Neuronal stem cell (in vitro differentiated cells): ENCODE results near the gene GLIPR1L2.

Experiments
- DNase-seq: peaks from one replicate; pipeline ENCODE4 v3.0.0-alpha.2; 2013; ENCODE audit warnings: low spot score
- H2AFZ ChIP-seq: one replicate; pipeline ENCODE4 v1.6.1; 2013; ENCODE audit warnings: mild to moderate bottlenecking, low read length, inconsistent platforms
- H2AK5ac ChIP-seq: 2 replicates; pipeline ENCODE4 v1.6.1; 2013; ENCODE audit warnings: low read depth, mild to moderate bottlenecking, inconsistent platforms, low read length, moderate library complexity, mixed read lengths
- H2BK120ac ChIP-seq: 2 replicates; pipeline ENCODE4 v1.6.1; 2013; ENCODE audit warnings: low read depth, mild to moderate bottlenecking, inconsistent platforms, low read length, moderate library complexity, mixed read lengths
- H2BK12ac ChIP-seq: one replicate; pipeline ENCODE4 v1.6.1; 2013; ENCODE audit warnings: low read length, inconsistent platforms
- H2BK15ac ChIP-seq: 2 replicates; pipeline ENCODE4 v1.6.1; 2013; ENCODE audit warnings: mild to moderate bottlenecking, low read length, inconsistent platforms, mixed read lengths
- H2BK5ac ChIP-seq: one replicate; pipeline ENCODE4 v1.6.1; 2013; ENCODE audit warnings: inconsistent platforms, mild to moderate bottlenecking, low read length, moderate library complexity
- H3K14ac ChIP-seq: one replicate; pipeline ENCODE4 v1.6.1; 2013; ENCODE audit warnings: low read length, inconsistent platforms
- H3K18ac ChIP-seq: 2 replicates; pipeline ENCODE4 v1.6.1; 2013; ENCODE audit warnings: low read length, inconsistent platforms
- H3K23ac ChIP-seq: 2 replicates; pipeline ENCODE4 v1.6.1; 2013; ENCODE audit warnings: low read depth, mild to moderate bottlenecking, mixed read lengths, low read length, inconsistent platforms; ENCODE audit not compliant: poor library complexity
- H3K27ac ChIP-seq: replicated peaks from 3 replicates; pipeline ENCODE4 v1.5.1; 2013; ENCODE audit warnings: low read length, inconsistent platforms
- H3K27me3 ChIP-seq, 3 experiments: 2 replicates each; pipeline ENCODE4 v1.6.1; 2013; ENCODE audit warnings: low read length in 3 of 3, mild to moderate bottlenecking in 2 of 3, inconsistent platforms in 1 of 3, low read depth in 1 of 3, mixed read lengths in 1 of 3, moderate library complexity in 1 of 3; ENCODE audit not compliant: control insufficient read depth in 3 of 3, insufficient read depth in 3 of 3
- H3K36me3 ChIP-seq, 2 donors: replicated peaks in 1 of 2; 2 replicates each; pipeline ENCODE4 v1.6.1; 2013; ENCODE audit warnings: low read length in 2 of 2; ENCODE audit not compliant: control insufficient read depth in 2 of 2, insufficient read depth in 2 of 2
- H3K4ac ChIP-seq: 2 replicates; pipeline ENCODE4 v1.6.1; 2013; ENCODE audit warnings: inconsistent platforms, mild to moderate bottlenecking, low read length, moderate library complexity
- H3K4me1 ChIP-seq, 2 donors: 1 replicate in 1 of 2; 2 replicates in 1 of 2; pipeline ENCODE4 v1.6.1; 2013; ENCODE audit warnings: low read length in 2 of 2, low read depth in 1 of 2; ENCODE audit not compliant: control insufficient read depth in 2 of 2, insufficient read depth in 1 of 2
- H3K4me2 ChIP-seq: one replicate; pipeline ENCODE4 v1.6.1; 2013; ENCODE audit warnings: mild to moderate bottlenecking, low read length, inconsistent platforms; ENCODE audit not compliant: insufficient read depth, poor library complexity, severe bottlenecking
- H3K4me3 ChIP-seq, 2 donors: 2 replicates each; pipeline ENCODE4 v1.5.1; 2013; ENCODE audit warnings: low read length in 2 of 2, mild to moderate bottlenecking in 2 of 2, inconsistent platforms in 1 of 2, moderate library complexity in 1 of 2
- H3K79me1 ChIP-seq: one replicate; pipeline ENCODE4 v1.6.1; 2013; ENCODE audit warnings: low read depth, mild to moderate bottlenecking, inconsistent platforms, low read length, moderate library complexity
- H3K9ac ChIP-seq: one replicate; pipeline ENCODE4 v1.6.1; 2013; ENCODE audit warnings: mild to moderate bottlenecking, low read depth, low read length, inconsistent platforms; ENCODE audit not compliant: poor library complexity
- H3K9me3 ChIP-seq, 2 donors: replicated peaks in 1 of 2; 2 replicates each; pipeline versions ENCODE3 to v1.6.1; 2013; ENCODE audit warnings: low read length in 2 of 2, mild to moderate bottlenecking in 2 of 2, inconsistent platforms in 1 of 2, low read depth in 1 of 2, mixed read lengths in 1 of 2, moderate library complexity in 1 of 2; ENCODE audit not compliant: control insufficient read depth in 2 of 2, insufficient read depth in 1 of 2
- H4K8ac ChIP-seq: one replicate; pipeline ENCODE4 v1.6.1; 2013; ENCODE audit warnings: low read depth, mild to moderate bottlenecking, inconsistent platforms, low read length, moderate library complexity
- H4K91ac ChIP-seq: one replicate; pipeline ENCODE4 v1.6.1; 2013; ENCODE audit warnings: low read length, low read depth, mild to moderate bottlenecking, inconsistent platforms; ENCODE audit not compliant: poor library complexity
- WGBS, 2 donors: extraction: QIAGEN DNeasy Blood & Tissue Kit; methylation state at CpG; one replicate each; pipeline ENCODE4 v1.1.7; 2013; ENCODE audit warnings: missing lambda C conversion rate in 2 of 2, mixed read lengths in 1 of 2; ENCODE audit not compliant: insufficient read length in 2 of 2, insufficient replicate concordance in 1 of 2; ENCODE audit errors: extremely low coverage in 2 of 2; 5-methylcytosine and 5-hydroxymethylcytosine counted together

The GLIPR1L2 gene

GRCh38 chr12:75460204-75460603, 69.3 kb downstream of the GLIPR1L2 start:
- Histone ChIP-seq H2BK5ac (no peak overlapping the region), H2AK5ac (no peak overlapping the region), H2BK12ac (no peak overlapping the region), H3K79me1 (no peaks in the 10 kb centered on the region), H3K4me1 (no peaks in the 10 kb centered on the region), H2BK15ac (no peak overlapping the region), H3K4ac (no peak overlapping the region), H3K4me3 (no peak overlapping the region), H3K9ac (no peak overlapping the region), H3K27ac (no peak overlapping the region), H3K14ac (no peak overlapping the region), H3K9me3 (peaks cover 0 to 2% of the 10 kb centered on the region in 2 donors), H2AFZ (no peak overlapping the region), H2BK120ac (no peak overlapping the region), H4K8ac (no peak overlapping the region), H3K36me3 (no peaks in the 10 kb centered on the region), H3K27me3 (no peaks in the 10 kb centered on the region), H3K18ac (no peak overlapping the region), H3K23ac (no peak overlapping the region), H3K4me2 (no peak overlapping the region), H4K91ac (no peak overlapping the region)
- no peak for DNase-seq

DNA sequence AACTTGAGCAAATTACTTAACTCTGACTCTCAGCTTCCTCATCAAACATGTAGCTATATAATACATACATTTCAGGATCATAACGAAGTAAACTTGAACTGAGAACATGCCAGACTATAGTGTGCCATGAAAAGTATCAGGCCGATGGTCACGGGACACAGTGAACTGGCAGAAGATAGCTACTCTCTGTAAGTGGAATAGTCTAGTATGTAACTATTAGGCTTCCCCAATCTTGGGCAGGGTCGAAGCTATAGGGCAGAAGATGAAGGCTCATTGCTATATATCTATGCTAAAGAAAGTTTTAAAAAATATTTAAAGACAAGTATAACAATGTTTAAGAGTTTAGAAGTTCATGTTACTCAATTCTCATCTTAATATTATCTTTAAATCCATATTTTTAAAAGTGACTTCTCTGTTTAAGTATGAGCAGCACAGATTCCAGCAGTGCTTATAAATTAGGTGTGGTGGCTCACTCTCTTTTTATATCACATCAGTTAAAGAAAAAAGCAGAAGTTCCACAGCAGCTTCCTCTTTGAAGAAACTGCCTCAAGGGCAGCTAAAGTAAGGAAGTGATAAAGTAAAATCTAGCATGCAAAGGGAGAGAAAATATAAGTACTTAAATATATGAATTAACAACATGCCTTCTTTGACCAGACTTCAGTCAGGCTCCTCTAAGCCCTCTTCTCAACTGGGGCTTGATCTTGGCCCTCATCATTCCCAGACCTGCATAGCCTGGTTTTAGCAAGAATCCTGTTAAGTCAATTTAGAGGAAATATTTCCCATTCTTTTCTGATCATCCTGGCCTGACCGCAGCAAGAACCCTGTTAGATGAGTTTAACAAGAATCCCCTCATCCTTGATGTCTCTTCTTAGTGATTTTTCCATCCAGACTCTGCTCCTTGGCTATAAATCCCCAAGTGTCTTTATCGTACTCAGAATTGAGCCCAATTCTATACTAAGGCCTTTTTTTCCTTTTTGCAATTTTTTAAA, 81.3 kb downstream of the GLIPR1L2 start:
- DNase-seq, result no peak

DNA sequence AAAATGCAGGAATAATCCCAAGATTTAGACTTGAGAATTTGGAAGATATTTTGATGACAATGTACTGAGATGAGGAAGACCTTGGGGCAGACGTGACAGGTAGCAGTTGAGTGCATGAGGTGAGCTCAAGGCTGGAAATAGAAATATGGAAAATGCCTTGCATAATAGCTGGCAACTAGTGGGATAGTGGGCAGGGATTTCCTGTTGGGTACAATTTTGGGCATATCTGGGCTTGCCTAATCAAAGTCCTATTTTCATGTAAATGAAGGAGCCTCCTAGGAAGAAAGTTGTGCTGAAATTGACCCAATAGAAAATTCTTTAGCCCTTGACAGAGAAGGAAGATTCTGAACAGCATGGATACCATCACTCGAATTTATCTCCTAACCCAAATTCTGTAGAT, 83.2 kb downstream of the GLIPR1L2 start:
- H3K27ac ChIP-seq, result no peak overlapping the region
- no peak overlapping the region for H2AK5ac ChIP-seq
- no peak overlapping the region for H4K91ac ChIP-seq
- H3K79me1 ChIP-seq, result no peaks in the 10 kb centered on the region
- no peak overlapping the region for H3K14ac ChIP-seq
- H2BK15ac ChIP-seq, result no peak overlapping the region
- H3K9ac ChIP-seq, result no peak overlapping the region
- H3K4me1 ChIP-seq, result no peaks in the 10 kb centered on the region
- H2BK12ac ChIP-seq, result no peak overlapping the region
- H2BK120ac ChIP-seq, result no peak overlapping the region
- no peak overlapping the region for H2BK5ac ChIP-seq
- no peak overlapping the region for H4K8ac ChIP-seq
- no peaks in the 10 kb centered on the region for H3K27me3 ChIP-seq
- no peak for DNase-seq
- no peaks in the 10 kb centered on the region for H3K9me3 ChIP-seq
- no CpG with 5 or more reads among the region's 2 CpGs for WGBS, 2 donors
- no peak overlapping the region for H3K4me2 ChIP-seq
- no peak overlapping the region for H3K4ac ChIP-seq
- H2AFZ ChIP-seq, result no peak overlapping the region
- no peak overlapping the region for H3K18ac ChIP-seq
- H3K36me3 ChIP-seq, result no peaks in the 10 kb centered on the region
- no peak overlapping the region for H3K23ac ChIP-seq
- no peak overlapping the region for H3K4me3 ChIP-seq

More for the DNA sequence above, 81.3 kb downstream of the GLIPR1L2 start:
- no CpG with 5 or more reads among the region's 6 CpGs for WGBS, 2 donors
- no peak overlapping the region for H3K4me3 ChIP-seq
- H3K4me1 ChIP-seq, result no peaks in the 10 kb centered on the region
- H2BK12ac ChIP-seq, result no peak overlapping the region
- no peak overlapping the region for H2AK5ac ChIP-seq
- H4K91ac ChIP-seq, result no peak overlapping the region
- no peak overlapping the region for H3K14ac ChIP-seq
- H3K79me1 ChIP-seq, result no peaks in the 10 kb centered on the region
- no peak overlapping the region for H3K23ac ChIP-seq
- no peaks in the 10 kb centered on the region for H3K27me3 ChIP-seq
- H3K18ac ChIP-seq, result no peak overlapping the region
- no peak overlapping the region for H2BK15ac ChIP-seq
- no peak overlapping the region for H3K27ac ChIP-seq
- H3K9me3 ChIP-seq, result no peaks in the 10 kb centered on the region
- H2BK5ac ChIP-seq, result no peak overlapping the region
- no peaks in the 10 kb centered on the region for H3K36me3 ChIP-seq
- no peak overlapping the region for H2BK120ac ChIP-seq
- no peak overlapping the region for H3K4me2 ChIP-seq
- no peak overlapping the region for H4K8ac ChIP-seq
- no peak overlapping the region for H3K9ac ChIP-seq
- H3K4ac ChIP-seq, result no peak overlapping the region
- H2AFZ ChIP-seq, result no peak overlapping the region

GRCh38 chr12:75476071-75476470, 85.2 kb downstream of the GLIPR1L2 start:
- Histone ChIP-seq H3K9ac (no peak overlapping the region), H3K4me2 (no peak overlapping the region), H3K36me3 (no peaks in the 10 kb centered on the region), H2AK5ac (no peak overlapping the region), H3K23ac (no peak overlapping the region), H2BK15ac (no peak overlapping the region), H2BK5ac (no peak overlapping the region), H3K4me1 (peaks cover 0 to 6% of the 10 kb centered on the region in 2 donors), H2BK120ac (no peak overlapping the region), H4K91ac (no peak overlapping the region), H3K27ac (no peak overlapping the region), H3K9me3 (no peaks in the 10 kb centered on the region), H2AFZ (no peak overlapping the region), H3K4me3 (no peak overlapping the region), H3K27me3 (no peaks in the 10 kb centered on the region), H3K18ac (no peak overlapping the region), H4K8ac (no peak overlapping the region), H3K14ac (no peak overlapping the region), H3K4ac (no peak overlapping the region), H3K79me1 (no peaks in the 10 kb centered on the region), H2BK12ac (no peak overlapping the region)
- WGBS, 2 donors, result no CpG with 5 or more reads among the region's 1 CpG
- no peak for DNase-seq
